A549 (cell line): ENCODE data around the gene SETSIP.

Experiments
- BHLHE40 ChIP-seq: IDR thresholded peaks from 2 replicates; pipeline ENCODE4 v1.6.1; 2012; ENCODE audit warnings: low read depth, low read length, inconsistent platforms
- EP300 ChIP-seq, 2 experiments: fragments of >200 bp; sonication (Bioruptor Twin); formaldehyde crosslinking; IDR thresholded peaks; 2 replicates in 1 of 2; 3 replicates in 1 of 2; pipeline ENCODE4 v1.6.1; 2016 to 2017
- HOXB5 ChIP-seq: fragments of 250-450 bp; sonication (Bioruptor Pico); IDR thresholded peaks from 2 replicates; pipeline ENCODE4 v1.5.0; 2020; ENCODE audit warnings: mild to moderate bottlenecking, moderate library complexity
- JUNB ChIP-seq: fragments of >200 bp; sonication (Bioruptor Twin); formaldehyde crosslinking; IDR thresholded peaks from 2 replicates; pipeline ENCODE4 v1.6.1; 2016
- MAFK ChIP-seq: fragments of 450-650 bp; IDR thresholded peaks from 2 replicates; pipeline ENCODE4 v1.6.1; 2014; ENCODE audit not compliant: partially characterized antibody
- MAX ChIP-seq: IDR thresholded peaks from 2 replicates; pipeline ENCODE4 v1.6.1; 2012
- PHF8 ChIP-seq: fragments of 200-600 bp; sonication (generic); IDR thresholded peaks from 2 replicates; pipeline ENCODE4 v1.6.1; 2016; ENCODE audit warnings: low read depth, mild to moderate bottlenecking, antibody characterized with exemption, moderate library complexity, borderline replicate concordance
- RCOR1 ChIP-seq: fragments of 150-350 bp; IDR thresholded peaks from 2 replicates; pipeline ENCODE4 v1.6.1; 2014; ENCODE audit warnings: antibody characterized with exemption, low read length, low read depth
- RFX5 ChIP-seq: fragments of 450-650 bp; IDR thresholded peaks from 2 replicates; pipeline ENCODE4 v1.7.1; 2014; ENCODE audit warnings: antibody characterized with exemption, mild to moderate bottlenecking, moderate library complexity
- SREBF2 ChIP-seq: fragments of 450-650 bp; IDR thresholded peaks from 2 replicates; pipeline ENCODE4 v1.6.1; 2014; ENCODE audit warnings: mild to moderate bottlenecking, moderate library complexity
- TF ChIP-seq, protein P1 (sequence below): fragments of >200 bp; sonication (Bioruptor Twin); formaldehyde crosslinking; IDR thresholded peaks from 3 replicates; pipeline ENCODE4 v1.5.1; 2016
- TF ChIP-seq, protein P2 (sequence below): fragments of 450-650 bp; IDR thresholded peaks from 2 replicates; pipeline ENCODE4 v1.6.1; 2014; ENCODE audit warnings: antibody characterized with exemption
- TF ChIP-seq, protein P3 (sequence below): fragments of 200-600 bp; sonication (generic); IDR thresholded peaks from 2 replicates; pipeline ENCODE4 v1.6.1; 2016; ENCODE audit warnings: antibody characterized with exemption, mild to moderate bottlenecking, moderate library complexity

DNA sequence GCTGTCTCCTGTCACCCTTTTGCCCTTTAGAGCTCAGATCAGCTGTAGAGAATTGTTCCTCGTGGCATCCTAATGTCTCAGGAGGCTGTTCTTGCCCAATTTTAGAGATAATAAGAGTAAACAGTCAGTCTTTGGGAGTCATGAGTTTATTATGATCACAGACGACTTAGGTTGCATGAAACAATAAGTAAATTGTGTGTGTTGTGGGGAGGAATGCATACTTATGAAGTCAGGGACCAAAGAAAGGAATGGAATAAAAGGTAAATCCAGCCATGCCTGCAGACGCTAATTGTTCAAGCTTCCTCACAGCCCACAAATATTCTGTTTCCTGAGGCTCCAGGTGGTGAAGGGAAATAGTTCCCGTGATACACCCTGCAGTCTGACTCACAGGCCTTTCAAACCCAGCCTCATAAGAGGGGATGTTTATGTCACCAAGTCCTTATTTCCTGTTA, 44.5 kb downstream of the SETSIP start:
- TF ChIP-seq RFX5 (no peak), HOXB5 (no peak), MAX (no peak), EP300 (IDR thresholded peaks at IDR 0.05) (no peak), PHF8 (no peak), SREBF2 (no peak), RCOR1 (no peak), JUNB (no peak), BHLHE40 (no peak), MAFK (no peak)
- TF ChIP-seq, protein P1, sequence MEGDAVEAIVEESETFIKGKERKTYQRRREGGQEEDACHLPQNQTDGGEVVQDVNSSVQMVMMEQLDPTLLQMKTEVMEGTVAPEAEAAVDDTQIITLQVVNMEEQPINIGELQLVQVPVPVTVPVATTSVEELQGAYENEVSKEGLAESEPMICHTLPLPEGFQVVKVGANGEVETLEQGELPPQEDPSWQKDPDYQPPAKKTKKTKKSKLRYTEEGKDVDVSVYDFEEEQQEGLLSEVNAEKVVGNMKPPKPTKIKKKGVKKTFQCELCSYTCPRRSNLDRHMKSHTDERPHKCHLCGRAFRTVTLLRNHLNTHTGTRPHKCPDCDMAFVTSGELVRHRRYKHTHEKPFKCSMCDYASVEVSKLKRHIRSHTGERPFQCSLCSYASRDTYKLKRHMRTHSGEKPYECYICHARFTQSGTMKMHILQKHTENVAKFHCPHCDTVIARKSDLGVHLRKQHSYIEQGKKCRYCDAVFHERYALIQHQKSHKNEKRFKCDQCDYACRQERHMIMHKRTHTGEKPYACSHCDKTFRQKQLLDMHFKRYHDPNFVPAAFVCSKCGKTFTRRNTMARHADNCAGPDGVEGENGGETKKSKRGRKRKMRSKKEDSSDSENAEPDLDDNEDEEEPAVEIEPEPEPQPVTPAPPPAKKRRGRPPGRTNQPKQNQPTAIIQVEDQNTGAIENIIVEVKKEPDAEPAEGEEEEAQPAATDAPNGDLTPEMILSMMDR: no peak
- TF ChIP-seq, protein P2, sequence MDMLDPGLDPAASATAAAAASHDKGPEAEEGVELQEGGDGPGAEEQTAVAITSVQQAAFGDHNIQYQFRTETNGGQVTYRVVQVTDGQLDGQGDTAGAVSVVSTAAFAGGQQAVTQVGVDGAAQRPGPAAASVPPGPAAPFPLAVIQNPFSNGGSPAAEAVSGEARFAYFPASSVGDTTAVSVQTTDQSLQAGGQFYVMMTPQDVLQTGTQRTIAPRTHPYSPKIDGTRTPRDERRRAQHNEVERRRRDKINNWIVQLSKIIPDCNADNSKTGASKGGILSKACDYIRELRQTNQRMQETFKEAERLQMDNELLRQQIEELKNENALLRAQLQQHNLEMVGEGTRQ: no peak
- TF ChIP-seq, protein P3, sequence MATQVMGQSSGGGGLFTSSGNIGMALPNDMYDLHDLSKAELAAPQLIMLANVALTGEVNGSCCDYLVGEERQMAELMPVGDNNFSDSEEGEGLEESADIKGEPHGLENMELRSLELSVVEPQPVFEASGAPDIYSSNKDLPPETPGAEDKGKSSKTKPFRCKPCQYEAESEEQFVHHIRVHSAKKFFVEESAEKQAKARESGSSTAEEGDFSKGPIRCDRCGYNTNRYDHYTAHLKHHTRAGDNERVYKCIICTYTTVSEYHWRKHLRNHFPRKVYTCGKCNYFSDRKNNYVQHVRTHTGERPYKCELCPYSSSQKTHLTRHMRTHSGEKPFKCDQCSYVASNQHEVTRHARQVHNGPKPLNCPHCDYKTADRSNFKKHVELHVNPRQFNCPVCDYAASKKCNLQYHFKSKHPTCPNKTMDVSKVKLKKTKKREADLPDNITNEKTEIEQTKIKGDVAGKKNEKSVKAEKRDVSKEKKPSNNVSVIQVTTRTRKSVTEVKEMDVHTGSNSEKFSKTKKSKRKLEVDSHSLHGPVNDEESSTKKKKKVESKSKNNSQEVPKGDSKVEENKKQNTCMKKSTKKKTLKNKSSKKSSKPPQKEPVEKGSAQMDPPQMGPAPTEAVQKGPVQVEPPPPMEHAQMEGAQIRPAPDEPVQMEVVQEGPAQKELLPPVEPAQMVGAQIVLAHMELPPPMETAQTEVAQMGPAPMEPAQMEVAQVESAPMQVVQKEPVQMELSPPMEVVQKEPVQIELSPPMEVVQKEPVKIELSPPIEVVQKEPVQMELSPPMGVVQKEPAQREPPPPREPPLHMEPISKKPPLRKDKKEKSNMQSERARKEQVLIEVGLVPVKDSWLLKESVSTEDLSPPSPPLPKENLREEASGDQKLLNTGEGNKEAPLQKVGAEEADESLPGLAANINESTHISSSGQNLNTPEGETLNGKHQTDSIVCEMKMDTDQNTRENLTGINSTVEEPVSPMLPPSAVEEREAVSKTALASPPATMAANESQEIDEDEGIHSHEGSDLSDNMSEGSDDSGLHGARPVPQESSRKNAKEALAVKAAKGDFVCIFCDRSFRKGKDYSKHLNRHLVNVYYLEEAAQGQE: no peak
